Upper lobe of left lung (tissue), 6 donors: ENCODE results near the gene SNCAIP. TPM values are rescaled to one million over a fixed set of nuclear protein-coding genes. Genes with fewer than 3 reads are reported as not detected.

Source experiments
- ATAC-seq, 2 donors: fragments of 200-7000 bp; cut with Tn5 transposase; one replicate each; pipeline ENCODE4 v1.9.1; 2022; ENCODE audit warnings: mild to moderate bottlenecking in 2 of 2, moderate library complexity in 2 of 2; ENCODE audit not compliant: low FRiP score in 2 of 2
- DNase-seq, 2 donors: peaks; one replicate each; pipeline ENCODE4 v3.0.0-alpha.2; 2019 to 2020
- H3K27ac ChIP-seq, 4 donors: fragments of 200-600 bp; sonication (generic); one replicate each; pipeline ENCODE4 v1.5.1; 2016 to 2019
- H3K27me3 ChIP-seq, 4 donors: fragments of 200-600 bp; sonication (generic); one replicate each; pipeline ENCODE4 v1.5.1; 2017 to 2019
- H3K36me3 ChIP-seq, 4 donors: fragments of 200-600 bp; sonication (generic); one replicate each; pipeline ENCODE4 v1.5.1; 2016 to 2019
- H3K4me1 ChIP-seq, 4 donors: fragments of 200-600 bp; sonication (generic); one replicate each; pipeline ENCODE4 v1.5.1; 2018 to 2019
- H3K4me3 ChIP-seq, 4 donors: fragments of 200-600 bp; sonication (generic); one replicate each; pipeline ENCODE4 v1.5.1; 2017 to 2019; ENCODE audit warnings: mild to moderate bottlenecking in 2 of 4, moderate library complexity in 1 of 4
- H3K9me3 ChIP-seq, 4 donors: fragments of 200-600 bp; sonication (generic); one replicate each; pipeline ENCODE4 v1.5.1; 2018 to 2019
- EP300 ChIP-seq, 4 donors: sonication (generic); formaldehyde crosslinking; IDR thresholded peaks; one replicate each; pipeline ENCODE4 v1.5.1; 2017; ENCODE audit warnings: antibody characterized with exemption in 4 of 4, control low read depth in 2 of 4
- POLR2A ChIP-seq, 4 donors: fragments of 450-650 bp; IDR thresholded peaks; one replicate each; pipeline ENCODE4 v1.5.1; 2016 to 2017; ENCODE audit warnings: antibody characterized with exemption in 4 of 4, mild to moderate bottlenecking in 2 of 4
- POLR2AphosphoS5 ChIP-seq, 2 donors: sonication (generic); formaldehyde crosslinking; IDR thresholded peaks; one replicate each; pipeline ENCODE4 v1.5.1; 2017; ENCODE audit warnings: antibody characterized with exemption in 2 of 2
- WGBS, 2 donors: methylation state at CpG; one replicate each; pipeline ENCODE4 v1.1.5; 2017 to 2018; 5-methylcytosine and 5-hydroxymethylcytosine counted together
- total RNA-seq, 6 donors: library from RNA; depleted of rRNA in 4 of 6; stranded (reverse); fragments of >200 nt in 4 of 6; gene quantifications; one replicate each; pipeline versions ENCODE4 v1.1.0 to v1.2.1, GENCODE V29; 2016 to 2021
- TF ChIP-seq, protein P1 (sequence below), 6 experiments: fragments of 450-650 bp in 4 of 6; fragments of 200-600 bp in 2 of 6; sonication (generic) in 2 of 6; IDR thresholded peaks; one replicate each; pipeline ENCODE4 v1.5.1; 2016 to 2019; ENCODE audit warnings: antibody characterized with exemption in 6 of 6
- donor health status: DM: no; HTN: no; CAD: no; lungs with moderate emphysema.
- donor health status: DM: no; HTN: yes; CAD: no; lungs with severe emphysema.

SNCAIP gene
- total RNA-seq, 6 donors from 2014 or later, result 1.2 to 6.3 (median 2.3) TPM

DNA sequence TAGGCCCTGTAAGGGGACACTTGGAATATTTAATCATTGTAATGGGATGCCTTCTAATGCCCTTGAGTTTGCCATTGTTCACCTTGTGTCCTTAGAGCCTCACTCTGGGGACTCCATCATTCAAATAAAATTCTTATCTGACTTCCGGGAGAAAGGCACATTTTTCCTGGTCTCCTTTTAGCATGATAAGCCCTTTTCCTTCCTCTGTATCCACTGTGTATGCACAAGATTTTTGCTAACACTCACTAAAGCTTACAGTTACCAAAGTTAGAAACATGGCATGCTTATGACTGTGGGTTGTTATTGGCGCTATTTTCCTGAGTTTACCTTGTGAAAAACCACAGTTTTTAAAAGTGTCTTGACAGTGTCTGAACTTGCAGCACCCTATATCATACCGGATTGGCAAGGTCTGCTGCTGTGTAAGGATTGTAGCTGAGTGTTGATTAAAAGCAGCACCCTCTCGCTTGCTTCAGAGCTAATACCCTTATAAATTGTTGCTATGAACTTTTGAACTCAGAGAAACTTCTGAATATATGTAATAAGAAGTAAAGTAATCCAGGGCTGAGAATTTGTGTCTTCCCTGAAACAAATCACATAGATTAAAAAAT, 46.4 kb downstream of the SNCAIP start:
- no peak overlapping the region for H3K27ac ChIP-seq
- H3K36me3 ChIP-seq, result no peaks in the 10 kb centered on the region
- H3K27me3 ChIP-seq, result no peaks in the 10 kb centered on the region
- DNase-seq (no peak), ATAC-seq (no peak)
- H3K4me3 ChIP-seq, result no peak overlapping the region
- WGBS, 2 donors, result 27 to 28% methylated on average over 4 of the region's 4 CpGs
- peaks cover 0 to 4% (median 2%) of the 10 kb centered on the region in 4 donors for H3K4me1 ChIP-seq
- no peak for TF ChIP-seq EP300 (IDR thresholded peaks at IDR 0.05)
- TF ChIP-seq POLR2AphosphoS5 (IDR thresholded peaks at IDR 0.05), result no peak
- TF ChIP-seq POLR2A (IDR thresholded peaks at IDR 0.05), result no peak
- TF ChIP-seq, protein P1, sequence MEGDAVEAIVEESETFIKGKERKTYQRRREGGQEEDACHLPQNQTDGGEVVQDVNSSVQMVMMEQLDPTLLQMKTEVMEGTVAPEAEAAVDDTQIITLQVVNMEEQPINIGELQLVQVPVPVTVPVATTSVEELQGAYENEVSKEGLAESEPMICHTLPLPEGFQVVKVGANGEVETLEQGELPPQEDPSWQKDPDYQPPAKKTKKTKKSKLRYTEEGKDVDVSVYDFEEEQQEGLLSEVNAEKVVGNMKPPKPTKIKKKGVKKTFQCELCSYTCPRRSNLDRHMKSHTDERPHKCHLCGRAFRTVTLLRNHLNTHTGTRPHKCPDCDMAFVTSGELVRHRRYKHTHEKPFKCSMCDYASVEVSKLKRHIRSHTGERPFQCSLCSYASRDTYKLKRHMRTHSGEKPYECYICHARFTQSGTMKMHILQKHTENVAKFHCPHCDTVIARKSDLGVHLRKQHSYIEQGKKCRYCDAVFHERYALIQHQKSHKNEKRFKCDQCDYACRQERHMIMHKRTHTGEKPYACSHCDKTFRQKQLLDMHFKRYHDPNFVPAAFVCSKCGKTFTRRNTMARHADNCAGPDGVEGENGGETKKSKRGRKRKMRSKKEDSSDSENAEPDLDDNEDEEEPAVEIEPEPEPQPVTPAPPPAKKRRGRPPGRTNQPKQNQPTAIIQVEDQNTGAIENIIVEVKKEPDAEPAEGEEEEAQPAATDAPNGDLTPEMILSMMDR (IDR thresholded peaks at IDR 0.05), result no peak
- no peaks in the 10 kb centered on the region for H3K9me3 ChIP-seq

- Histone ChIP-seq H3K36me3 (no peaks in the 10 kb centered on the region), H3K27me3 (no peaks in the 10 kb centered on the region), H3K4me1 (peaks cover 0 to 4% (median 2%) of the 10 kb centered on the region in 4 donors), H3K9me3 (no peaks in the 10 kb centered on the region), H3K27ac (no peak overlapping the region), H3K4me3 (no peak overlapping the region)
- 76 to 78% methylated on average over 4 of the region's 4 CpGs for WGBS, 2 donors
- no peak for ATAC-seq
- TF ChIP-seq EP300 (IDR thresholded peaks at IDR 0.05) (no peak), POLR2A (IDR thresholded peaks at IDR 0.05) (no peak), POLR2AphosphoS5 (IDR thresholded peaks at IDR 0.05) (no peak)
- TF ChIP-seq, protein P1 (IDR thresholded peaks at IDR 0.05), result no peak
- no peak for DNase-seq
Measured at GRCh38 chr5:122362361-122362760, 50.3 kb downstream of the SNCAIP start.

DNA sequence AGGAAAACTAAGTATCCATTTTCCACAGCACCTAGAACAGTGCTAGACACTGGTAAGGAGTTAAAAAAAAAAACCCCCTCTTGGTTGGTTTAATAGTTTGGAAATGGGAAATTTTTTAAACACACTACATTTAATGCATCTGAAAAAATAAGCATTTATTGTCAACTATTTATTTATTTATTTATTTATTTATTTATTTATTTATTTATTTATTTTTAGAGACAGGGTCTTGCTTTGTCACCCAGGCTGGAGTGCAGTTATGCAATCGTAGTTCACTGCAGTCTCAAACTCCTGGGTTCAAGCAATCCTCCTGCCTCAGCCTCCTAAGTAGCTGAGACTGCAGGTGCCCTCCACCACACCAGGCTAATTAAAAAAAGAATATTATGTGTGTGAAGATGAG, 51.6 kb downstream of the SNCAIP start:
- no peaks in the 10 kb centered on the region for H3K27me3 ChIP-seq
- DNase-seq, result no peak
- H3K4me1 ChIP-seq, result peaks cover 0 to 2% (median under 1%) of the 10 kb centered on the region in 4 donors
- ATAC-seq, result no peak
- WGBS, 2 donors, result 84 to 87% methylated on average over 1 of the region's 1 CpG
- H3K27ac ChIP-seq, result no peak overlapping the region
- no peak for TF ChIP-seq EP300 (IDR thresholded peaks at IDR 0.05)
- no peak for TF ChIP-seq POLR2AphosphoS5 (IDR thresholded peaks at IDR 0.05)
- TF ChIP-seq POLR2A (IDR thresholded peaks at IDR 0.05), result no peak
- TF ChIP-seq, protein P1 (IDR thresholded peaks at IDR 0.05), result no peak
- H3K36me3 ChIP-seq, result no peaks in the 10 kb centered on the region
- H3K9me3 ChIP-seq, result no peaks in the 10 kb centered on the region
- no peak overlapping the region for H3K4me3 ChIP-seq

GRCh38 chr5:122366501-122366900, 54.5 kb downstream of the SNCAIP start:
- Histone ChIP-seq H3K27me3 (no peaks in the 10 kb centered on the region), H3K4me3 (no peak overlapping the region), H3K4me1 (no peaks in the 10 kb centered on the region), H3K9me3 (no peaks in the 10 kb centered on the region), H3K27ac (no peak overlapping the region), H3K36me3 (no peaks in the 10 kb centered on the region)
- no peak for ATAC-seq
- no peak for DNase-seq
- WGBS, 2 donors, result 92 to 100% methylated on average over 3 of the region's 3 CpGs
- TF ChIP-seq EP300 (IDR thresholded peaks at IDR 0.05), result no peak
- TF ChIP-seq, protein P1 (IDR thresholded peaks at IDR 0.05), result no peak
- no peak for TF ChIP-seq POLR2AphosphoS5 (IDR thresholded peaks at IDR 0.05)
- no peak for TF ChIP-seq POLR2A (IDR thresholded peaks at IDR 0.05)

GRCh38 chr5:122367456-122367855, 55.4 kb downstream of the SNCAIP start:
- TF ChIP-seq, protein P1 (IDR thresholded peaks at IDR 0.05), result no peak
- TF ChIP-seq POLR2AphosphoS5 (IDR thresholded peaks at IDR 0.05), result no peak
- no peak for TF ChIP-seq EP300 (IDR thresholded peaks at IDR 0.05)
- no peak for TF ChIP-seq POLR2A (IDR thresholded peaks at IDR 0.05)
- Histone ChIP-seq H3K9me3 (no peaks in the 10 kb centered on the region), H3K4me3 (no peak overlapping the region), H3K4me1 (no peaks in the 10 kb centered on the region), H3K27me3 (no peaks in the 10 kb centered on the region), H3K27ac (no peak overlapping the region), H3K36me3 (no peaks in the 10 kb centered on the region)
- no peak for DNase-seq
- ATAC-seq, result no peak
- 76 to 79% methylated on average over 3 of the region's 3 CpGs for WGBS, 2 donors
